Measurements from ENCODE around the gene DCLK2. TPM values are rescaled to one million over a fixed set of nuclear protein-coding genes. Genes with fewer than 3 reads are reported as not detected.

The DCLK2 gene
- total RNA-seq, 1 donor from 2014 or later, result 30.1 TPM

GRCh38 chr4:150217192-150217591 lies 138.9 kb downstream of the DCLK2 start:
- no peaks in the 10 kb centered on the region for H3K27me3 Mint-ChIP-seq (ENCODE audit: low read depth)
- peaks cover 31% of the 10 kb centered on the region for H3K4me1 Mint-ChIP-seq
- H3K36me3 Mint-ChIP-seq (ENCODE audit: low read depth), result peaks cover 7% of the 10 kb centered on the region
- no peak overlapping the region for H3K4me3 Mint-ChIP-seq
- H3K27ac Mint-ChIP-seq (ENCODE audit: unreplicated experiment), result peak overlapping the region; percentile 4
- H3K9me3 Mint-ChIP-seq, result no peaks in the 10 kb centered on the region
- TF ChIP-seq CTCF (conservative IDR thresholded peaks at IDR 0.05), result peak; percentile 48
- DNase-seq (ENCODE audit: low read depth, low spot score), result no peak

- Mint-ChIP-seq H3K27me3 (ENCODE audit: low read depth) (no peaks in the 10 kb centered on the region), H3K4me1 (peaks cover 26% of the 10 kb centered on the region), H3K27ac (ENCODE audit: unreplicated experiment) (peak overlapping the region; percentile 19), H3K36me3 (ENCODE audit: low read depth) (peaks cover 2% of the 10 kb centered on the region), H3K9me3 (no peaks in the 10 kb centered on the region), H3K4me3 (peak overlapping the region; percentile 47)
- TF ChIP-seq CTCF (conservative IDR thresholded peaks at IDR 0.05), result no peak
- DNase-seq (ENCODE audit: low read depth, low spot score), result no peak
These were observed 139.6 kb downstream of the DCLK2 start for GRCh38 chr4:150217808-150218207.

GRCh38 chr4:150218447-150218846 lies 140.2 kb downstream of the DCLK2 start:
- H3K9me3 Mint-ChIP-seq, result no peaks in the 10 kb centered on the region
- H3K27me3 Mint-ChIP-seq (ENCODE audit: low read depth), result no peaks in the 10 kb centered on the region
- H3K4me1 Mint-ChIP-seq, result peaks cover 26% of the 10 kb centered on the region
- peaks cover 2% of the 10 kb centered on the region for H3K36me3 Mint-ChIP-seq (ENCODE audit: low read depth)
- H3K27ac Mint-ChIP-seq (ENCODE audit: unreplicated experiment), result peak overlapping the region; percentile 19
- no peak for DNase-seq (ENCODE audit: low read depth, low spot score)
- H3K4me3 Mint-ChIP-seq, result no peak overlapping the region
- TF ChIP-seq CTCF (conservative IDR thresholded peaks at IDR 0.05), result no peak

GRCh38 chr4:150219841-150220240 lies 141.6 kb downstream of the DCLK2 start:
- Mint-ChIP-seq H3K36me3 (ENCODE audit: low read depth) (peaks cover 4% of the 10 kb centered on the region), H3K4me1 (peaks cover 26% of the 10 kb centered on the region), H3K9me3 (no peaks in the 10 kb centered on the region), H3K4me3 (no peak overlapping the region), H3K27ac (ENCODE audit: unreplicated experiment) (no peak overlapping the region), H3K27me3 (ENCODE audit: low read depth) (no peaks in the 10 kb centered on the region)
- no peak for DNase-seq (ENCODE audit: low read depth, low spot score)
- no peak for TF ChIP-seq CTCF (conservative IDR thresholded peaks at IDR 0.05)

GRCh38 chr4:150224896-150225591 lies 146.8 kb downstream of the DCLK2 start:
- Mint-ChIP-seq H3K4me1 (peaks cover 5% of the 10 kb centered on the region), H3K9me3 (no peaks in the 10 kb centered on the region), H3K36me3 (ENCODE audit: low read depth) (peaks cover 12% of the 10 kb centered on the region), H3K27ac (ENCODE audit: unreplicated experiment) (no peak overlapping the region), H3K4me3 (no peak overlapping the region), H3K27me3 (ENCODE audit: low read depth) (no peaks in the 10 kb centered on the region)
- no peak for DNase-seq (ENCODE audit: low read depth, low spot score)
- no peak for TF ChIP-seq CTCF (conservative IDR thresholded peaks at IDR 0.05)
